Naive B cell (primary cell): ENCODE data around the gene TGFBRAP1. TPM values are rescaled to one million over a fixed set of nuclear protein-coding genes. Genes with fewer than 3 reads are reported as not detected.
"Not testable (repeated sequence)": the region's sequence is repeated elsewhere in the genome, so short reads cannot be mapped to it uniquely, and the experiment has no call there.

ENCODE experiments used
- ATAC-seq, 2 donors: fragments of 150-1000 bp; cut with Tn5 transposase; 2 replicates each; pipeline ENCODE4 v1.10.0; 2021; ENCODE audit warnings: low read depth in 2 of 2, mild to moderate bottlenecking in 2 of 2, moderate library complexity in 2 of 2
- DNase-seq: peaks from one replicate; pipeline ENCODE4 v3.0.0; 2022
- H3K27ac Mint-ChIP-seq, 6 donors: one replicate each; pipeline ENCODE4 v1.8.0; 2020 to 2022; ENCODE audit warnings: mild to moderate bottlenecking in 6 of 6, mixed read lengths in 6 of 6, moderate library complexity in 5 of 6, inconsistent platforms in 2 of 6
- H3K27me3 Mint-ChIP-seq, 3 donors: one replicate each; pipeline ENCODE4 v1.8.0; 2021 to 2022; ENCODE audit warnings: mixed read lengths in 3 of 3, mild to moderate bottlenecking in 1 of 3
- H3K36me3 Mint-ChIP-seq, 2 donors: one replicate each; pipeline ENCODE4 v1.8.0; 2020 to 2022; ENCODE audit warnings: mixed read lengths in 2 of 2, inconsistent platforms in 1 of 2, mild to moderate bottlenecking in 1 of 2
- H3K4me1 Mint-ChIP-seq, 3 donors: one replicate each; pipeline ENCODE4 v1.8.0; 2020 to 2022; ENCODE audit warnings: mixed read lengths in 3 of 3, inconsistent platforms in 1 of 3, mild to moderate bottlenecking in 1 of 3, moderate library complexity in 1 of 3
- H3K4me3 Mint-ChIP-seq, 8 donors: one replicate each; pipeline ENCODE4 v1.8.0; 2020 to 2022; ENCODE audit warnings: mild to moderate bottlenecking in 8 of 8, mixed read lengths in 8 of 8, moderate library complexity in 8 of 8, inconsistent platforms in 2 of 8
- H3K9me3 Mint-ChIP-seq, 7 donors: one replicate each; pipeline ENCODE4 v1.8.0; 2020 to 2022; ENCODE audit warnings: mixed read lengths in 7 of 7, mild to moderate bottlenecking in 5 of 7, inconsistent platforms in 2 of 7, moderate library complexity in 1 of 7
- polyA plus RNA-seq, 6 donors: library from polyadenylated mRNA; unstranded; fragments of 300-500 nt; fragmentation: Illumina TruSeq; gene quantifications; one replicate each; pipeline ENCODE4 v1.2.3, GENCODE V29; 2021; ENCODE audit warnings: low read depth in 6 of 6

TGFBRAP1 gene
- polyA plus RNA-seq, 6 donors from 2014 or later, result 17.2 to 31.2 (median 20.5) TPM

GRCh38 chr2:105271393-105272045, 58.0 kb downstream of the TGFBRAP1 start:
- ATAC-seq, result no peak
- Mint-ChIP-seq H3K27me3 (no peaks in the 10 kb centered on the region), H3K9me3 (no peaks in the 10 kb centered on the region), H3K36me3 (peaks cover 32 to 37% of the 10 kb centered on the region in 2 donors), H3K27ac (no peak overlapping the region), H3K4me3 (no peak overlapping the region), H3K4me1 (no peaks in the 10 kb centered on the region)
- no peak for DNase-seq

- Mint-ChIP-seq H3K27me3 (no peaks in the 10 kb centered on the region), H3K4me3 (no peak overlapping the region), H3K27ac (no peak overlapping the region), H3K9me3 (no peaks in the 10 kb centered on the region), H3K4me1 (no peaks in the 10 kb centered on the region), H3K36me3 (peaks cover 37 to 51% of the 10 kb centered on the region in 2 donors)
- DNase-seq (no peak), ATAC-seq (no peak)
These were observed 60.1 kb downstream of the TGFBRAP1 start for GRCh38 chr2:105269426-105269825.

DNA sequence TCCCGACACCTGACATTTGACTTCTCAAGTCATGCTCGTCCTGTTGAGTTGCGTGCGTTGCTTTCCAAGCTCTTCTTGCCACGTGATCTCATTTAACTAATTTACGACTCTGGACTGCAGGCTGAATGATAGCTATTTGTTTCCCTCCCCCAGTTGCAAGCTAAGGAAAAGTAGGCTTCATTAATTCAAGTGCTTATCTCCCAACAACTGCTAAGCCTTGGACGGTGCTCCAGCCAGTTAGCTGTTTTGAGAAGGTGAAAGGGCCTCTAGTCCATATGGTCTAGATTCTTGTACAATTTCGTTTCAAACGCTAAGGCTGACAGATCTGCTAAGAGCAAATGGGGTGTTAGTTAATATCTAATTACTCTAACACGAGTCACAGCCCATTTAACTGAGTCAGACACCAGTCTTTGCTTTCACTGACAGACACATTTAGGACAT, 66.9 kb downstream of the TGFBRAP1 start:
- DNase-seq (no peak), ATAC-seq (no peak)
- H3K4me1 Mint-ChIP-seq, result peaks cover 0 to 3% (median 0%) of the 10 kb centered on the region in 3 donors
- H3K27me3 Mint-ChIP-seq, result no peaks in the 10 kb centered on the region
- no peak overlapping the region for H3K27ac Mint-ChIP-seq
- H3K36me3 Mint-ChIP-seq, result peaks cover 10 to 24% of the 10 kb centered on the region in 2 donors
- no peak overlapping the region for H3K4me3 Mint-ChIP-seq
- H3K9me3 Mint-ChIP-seq, result no peaks in the 10 kb centered on the region

GRCh38 chr2:105261061-105261460, 68.5 kb downstream of the TGFBRAP1 start:
- ATAC-seq, result no peak
- Mint-ChIP-seq H3K4me1 (peaks cover 0 to 3% (median 0%) of the 10 kb centered on the region in 3 donors), H3K27me3 (no peaks in the 10 kb centered on the region), H3K9me3 (no peaks in the 10 kb centered on the region), H3K27ac (peak overlapping the region in 1 of 6 donors; percentile 11), H3K36me3 (peaks cover 3 to 15% of the 10 kb centered on the region in 2 donors), H3K4me3 (no peak overlapping the region)
- DNase-seq, result no peak

- Mint-ChIP-seq H3K4me1 (peaks cover 0 to 3% (median 0%) of the 10 kb centered on the region in 3 donors), H3K4me3 (no peak overlapping the region), H3K9me3 (no peaks in the 10 kb centered on the region), H3K27ac (no peak overlapping the region), H3K27me3 (no peaks in the 10 kb centered on the region), H3K36me3 (peaks cover 0 to 6% of the 10 kb centered on the region in 2 donors)
- ATAC-seq, result no peak
- no peak for DNase-seq
These were observed 70.6 kb downstream of the TGFBRAP1 start for GRCh38 chr2:105258835-105259350.

DNA sequence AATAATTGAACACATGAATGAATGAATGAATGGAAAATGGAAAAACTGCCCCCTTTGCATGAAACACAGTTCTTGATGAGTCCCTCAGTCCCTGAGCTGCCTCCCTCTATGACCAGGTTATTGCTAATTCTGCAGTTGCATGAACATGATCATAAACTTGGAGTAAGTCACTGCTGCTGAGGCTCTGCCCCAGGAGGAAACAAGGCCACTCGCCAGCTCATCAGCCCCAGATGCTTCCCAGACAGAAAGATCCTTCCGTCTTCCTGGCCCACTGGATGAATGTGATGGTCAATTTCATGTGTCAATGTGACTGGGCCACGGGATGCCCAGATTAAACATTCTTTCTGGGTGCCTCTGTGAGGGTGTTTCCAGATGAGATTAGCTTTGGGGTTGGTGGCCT, 71.6 kb downstream of the TGFBRAP1 start:
- Mint-ChIP-seq H3K36me3 (peaks cover 0 to 6% of the 10 kb centered on the region in 2 donors), H3K27me3 (no peaks in the 10 kb centered on the region), H3K27ac (no peak overlapping the region), H3K9me3 (no peaks in the 10 kb centered on the region), H3K4me1 (peaks cover 0 to 3% (median 0%) of the 10 kb centered on the region in 3 donors), H3K4me3 (no peak overlapping the region)
- no peak for DNase-seq
- ATAC-seq, result no peak

DNA sequence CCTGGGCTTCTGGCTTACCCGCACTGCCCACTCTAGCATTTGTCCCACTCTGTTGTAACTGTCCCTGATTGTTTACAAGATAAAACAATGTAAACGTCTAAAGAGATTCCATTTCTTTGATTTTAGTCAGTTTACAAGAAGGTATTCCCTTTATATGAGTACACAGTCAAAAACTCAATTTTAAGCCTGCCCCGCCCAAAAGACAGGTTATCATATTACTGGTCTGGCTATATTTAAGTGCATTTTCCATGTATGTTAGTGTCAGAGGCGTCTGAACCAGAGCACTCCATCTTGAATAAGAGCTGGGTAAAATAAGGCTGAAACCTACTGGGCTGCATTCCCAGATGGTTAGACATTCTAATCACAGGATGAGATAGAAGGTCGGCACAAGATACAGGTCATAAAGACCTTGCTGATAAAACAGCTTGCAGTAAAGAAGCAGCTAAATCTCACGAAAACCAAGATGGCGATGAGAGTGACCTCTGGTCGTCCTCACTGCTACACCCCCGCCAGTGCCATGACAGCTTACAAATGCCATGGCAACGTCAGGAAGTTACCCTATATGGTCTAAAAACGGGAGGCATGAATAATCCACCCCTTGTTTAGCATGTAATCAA, 73.0 kb downstream of the TGFBRAP1 start:
- ATAC-seq, result no peak
- Mint-ChIP-seq H3K36me3 (no peaks in the 10 kb centered on the region), H3K4me1 (peaks cover 0 to 3% (median 0%) of the 10 kb centered on the region in 3 donors), H3K27me3 (no peaks in the 10 kb centered on the region), H3K9me3 (no peaks in the 10 kb centered on the region), H3K4me3 (no peak overlapping the region), H3K27ac (no peak overlapping the region)
- DNase-seq, result no peak

GRCh38 chr2:105255979-105256378, 73.6 kb downstream of the TGFBRAP1 start:
- no peaks in the 10 kb centered on the region for H3K9me3 Mint-ChIP-seq
- no peaks in the 10 kb centered on the region for H3K36me3 Mint-ChIP-seq
- ATAC-seq, result no peak

DNA sequence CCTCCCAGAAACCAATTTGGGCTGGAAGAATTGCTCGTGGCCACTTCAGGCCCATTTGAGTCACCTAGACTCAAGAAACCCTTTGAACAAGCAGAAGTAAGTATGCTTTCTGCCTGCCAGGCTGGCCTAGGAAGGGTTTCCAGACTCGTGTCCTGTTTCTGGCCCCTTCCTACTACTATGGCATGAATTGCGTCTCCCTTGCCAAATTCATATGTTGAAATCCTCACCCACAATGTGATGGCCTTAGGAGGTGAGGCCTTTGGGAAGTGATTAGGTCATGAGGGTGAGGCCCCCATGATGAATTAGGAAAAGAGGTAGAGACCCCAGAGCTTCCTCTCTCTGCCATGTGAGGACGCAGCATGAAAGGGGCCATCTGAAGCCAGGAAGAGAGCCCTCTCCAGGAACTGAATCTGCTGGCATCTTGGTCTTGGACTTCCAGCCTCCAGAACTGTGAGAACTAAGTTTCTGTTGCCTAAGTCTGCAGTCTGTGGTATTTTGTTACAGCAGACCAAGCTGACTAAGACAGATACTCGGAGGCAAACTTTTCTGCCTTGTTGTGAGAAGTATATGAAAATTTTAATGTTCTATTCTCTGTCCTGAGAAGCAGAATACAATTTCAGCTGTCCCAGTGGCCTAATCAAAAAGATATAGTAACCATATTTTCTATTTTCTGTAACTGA, 74.9 kb downstream of the TGFBRAP1 start:
- Mint-ChIP-seq H3K4me1 (peaks cover 0 to 3% (median 0%) of the 10 kb centered on the region in 3 donors), H3K27ac (no peak overlapping the region), H3K36me3 (peaks cover 0 to 4% of the 10 kb centered on the region in 2 donors), H3K4me3 (no peak overlapping the region), H3K27me3 (no peaks in the 10 kb centered on the region), H3K9me3 (peaks cover 0 to 3% (median 0%) of the 10 kb centered on the region in 7 donors)
- DNase-seq (no peak), ATAC-seq (no peak)

More at GRCh38 chr2:105255979-105256378, 73.6 kb downstream of the TGFBRAP1 start:
- Mint-ChIP-seq H3K27me3 (no peaks in the 10 kb centered on the region), H3K4me1 (peaks cover 0 to 3% (median 0%) of the 10 kb centered on the region in 3 donors), H3K4me3 (no peak overlapping the region), H3K27ac (no peak overlapping the region)
- no peak for DNase-seq

- Mint-ChIP-seq H3K4me1 (no peaks in the 10 kb centered on the region), H3K36me3 (peaks cover 0 to 4% of the 10 kb centered on the region in 2 donors), H3K4me3 (no peak overlapping the region), H3K9me3 (peaks cover 0 to 3% (median 0%) of the 10 kb centered on the region in 7 donors), H3K27me3 (no peaks in the 10 kb centered on the region), H3K27ac (no peak overlapping the region)
- DNase-seq, result no peak
- no peak for ATAC-seq
These were observed 77.3 kb downstream of the TGFBRAP1 start for GRCh38 chr2:105252271-105252670.

DNA sequence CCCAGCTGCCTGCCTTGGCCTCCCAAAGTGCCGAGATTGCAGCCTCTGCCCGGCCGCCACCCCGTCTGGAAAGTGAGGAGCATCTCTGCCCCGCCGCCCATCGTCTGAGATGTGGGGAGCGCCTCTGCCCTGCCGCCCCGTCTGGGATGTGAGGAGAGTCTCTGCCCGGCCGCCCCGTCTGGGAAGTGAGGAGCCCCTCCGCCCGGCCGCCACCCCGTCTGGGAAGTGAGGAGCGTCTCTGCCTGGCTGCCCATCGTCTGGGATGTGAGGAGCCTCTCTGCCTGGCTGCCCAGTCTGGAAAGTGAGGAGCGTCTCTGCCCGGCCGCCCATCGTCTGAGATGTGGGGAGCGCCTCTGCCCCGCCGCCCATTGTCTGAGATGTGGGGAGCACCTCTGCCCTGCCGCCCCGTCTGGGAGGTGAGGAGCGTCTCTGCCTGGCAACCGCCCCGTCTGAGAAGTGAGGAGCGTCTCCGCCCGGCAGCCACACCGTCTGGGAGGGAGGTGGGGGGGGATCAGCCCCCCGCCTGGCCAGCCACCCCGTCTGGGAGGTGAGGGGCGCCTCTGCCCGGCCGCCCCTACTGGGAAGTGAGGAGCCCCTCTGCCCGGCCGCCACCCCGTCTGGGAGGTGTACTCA, 78.4 kb downstream of the TGFBRAP1 start:
- not testable (repeated sequence) for H3K27ac Mint-ChIP-seq, ATAC-seq, DNase-seq, H3K4me3 Mint-ChIP-seq, H3K36me3 Mint-ChIP-seq, H3K9me3 Mint-ChIP-seq, H3K27me3 Mint-ChIP-seq, H3K4me1 Mint-ChIP-seq

DNA sequence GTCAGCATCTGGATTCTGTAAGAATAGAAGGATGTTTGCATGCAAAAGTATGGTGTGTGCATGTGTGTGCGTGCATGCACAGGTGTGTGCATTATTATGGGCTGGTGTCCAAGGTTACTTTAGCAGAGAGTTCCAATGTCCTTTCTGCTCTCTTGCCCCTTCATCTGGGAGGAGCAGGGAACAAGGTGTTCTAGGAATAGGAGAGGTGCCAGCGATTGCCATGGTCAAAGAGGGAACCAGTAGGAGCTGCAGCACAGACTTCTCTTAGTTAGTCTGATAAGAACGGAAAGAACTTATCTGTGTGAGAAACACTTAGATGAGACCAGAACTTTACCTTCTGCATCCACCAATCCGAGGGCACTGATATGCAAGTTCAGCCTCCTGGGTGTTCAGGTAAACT, 79.6 kb downstream of the TGFBRAP1 start:
- Mint-ChIP-seq H3K27me3 (no peaks in the 10 kb centered on the region), H3K27ac (no peak overlapping the region), H3K36me3 (peaks cover 0 to 4% of the 10 kb centered on the region in 2 donors), H3K4me3 (no peak overlapping the region), H3K9me3 (peaks cover 0 to 3% (median 0%) of the 10 kb centered on the region in 7 donors), H3K4me1 (no peaks in the 10 kb centered on the region)
- ATAC-seq (no peak), DNase-seq (no peak)

GRCh38 chr2:105249181-105249580, 80.4 kb downstream of the TGFBRAP1 start:
- no peak overlapping the region for H3K27ac Mint-ChIP-seq
- ATAC-seq, result no peak

More at GRCh38 chr2:105249181-105249580, 80.4 kb downstream of the TGFBRAP1 start:
- DNase-seq, result no peak
- peaks cover 0 to 3% (median 0%) of the 10 kb centered on the region in 7 donors for H3K9me3 Mint-ChIP-seq
- H3K27me3 Mint-ChIP-seq, result peaks cover 0 to 4% (median 0%) of the 10 kb centered on the region in 3 donors
- peaks cover 0 to 4% of the 10 kb centered on the region in 2 donors for H3K36me3 Mint-ChIP-seq
- no peak overlapping the region for H3K4me3 Mint-ChIP-seq
- no peaks in the 10 kb centered on the region for H3K4me1 Mint-ChIP-seq
